Tracheal epithelial cell (primary cell): ENCODE measurements around the gene ANGPTL5. TPM values are rescaled to one million over a fixed set of nuclear protein-coding genes. Genes with fewer than 3 reads are reported as not detected.

ENCODE experiments used
- total RNA-seq: library from RNA; depleted of rRNA; stranded (reverse); fragments of >200 nt; gene quantifications from 2 replicates; pipeline ENCODE4 v1.2.1, GENCODE V29; 2014

Gene ANGPTL5
- total RNA-seq: not detected in 2 replicates

DNA sequence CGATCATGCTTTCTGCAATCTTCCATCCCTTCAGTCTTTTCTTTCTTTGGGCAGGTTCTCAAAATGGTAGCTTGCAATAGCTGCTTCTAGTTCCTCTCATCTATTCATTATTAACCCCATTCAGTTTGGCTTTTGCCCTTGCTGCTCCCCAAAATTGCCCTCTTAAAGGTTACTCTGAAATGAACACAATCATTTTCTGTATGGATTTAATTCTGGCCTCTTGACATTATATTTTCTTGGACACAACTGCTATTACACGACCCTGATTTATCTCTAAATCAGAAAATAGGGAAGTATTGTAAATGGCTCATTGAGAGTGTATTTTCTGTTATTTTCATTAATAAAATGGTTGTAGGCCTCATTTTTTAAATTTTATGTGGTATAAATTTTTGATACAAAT, at the start of gene ANGPTL5:
Gene ANGPTL5 (minus strand): TSS at position 101 of the 400 bp plus-strand sequence. CDS start 8,613 bp downstream, outside the sequence.

DNA sequence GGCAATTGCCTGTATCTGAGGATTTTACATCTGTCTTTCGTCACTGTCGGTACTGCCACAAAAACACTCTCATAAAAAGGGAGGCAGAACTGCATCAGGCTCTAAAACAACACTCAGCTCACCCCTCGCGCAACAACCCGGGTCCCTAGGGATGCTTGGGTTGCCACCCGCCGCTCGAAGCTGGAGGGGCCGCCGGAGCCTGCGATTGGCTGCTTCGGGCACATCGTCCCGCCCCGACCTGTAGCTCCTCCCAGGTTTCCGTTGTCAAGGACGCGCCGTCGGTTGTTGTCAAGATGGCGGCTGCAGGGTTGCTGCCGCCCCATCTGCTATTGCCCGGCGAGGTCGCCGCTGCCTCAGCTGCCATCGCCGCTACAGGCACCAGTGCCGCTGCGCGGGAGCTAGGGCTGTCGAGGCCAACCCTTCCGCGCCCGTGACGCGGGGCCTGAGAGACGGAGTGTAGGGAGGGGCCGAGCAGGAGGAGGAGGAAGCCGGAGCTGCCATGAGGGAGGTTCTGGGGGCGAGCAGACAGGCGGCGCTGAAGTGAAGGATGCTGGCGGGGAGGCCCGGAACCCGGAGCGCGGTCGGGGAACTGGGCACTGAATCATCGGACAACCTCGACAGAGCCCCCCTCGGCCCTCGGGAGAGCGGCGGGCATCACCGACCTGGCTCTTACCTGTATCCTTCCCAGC, 1.4 kb downstream of the ANGPTL5 start, which contains the start of gene CEP126:
Gene CEP126 (plus strand): TSS at position 273 of the 689 bp plus-strand sequence. CDS start 275 bp downstream, at position 548.

Other genes with a start within 250 kb of the ANGPTL5 start
- gene CEP126, start 1.5 kb downstream of the ANGPTL5 start, total RNA-seq: 0.24 and 1.1 TPM in 2 replicates
- 3.6 and 8.7 TPM in 2 replicates for gene CFAP300, start 130.9 kb upstream of the ANGPTL5 start, total RNA-seq
- gene YAP1, start 193.9 kb upstream of the ANGPTL5 start, total RNA-seq: 143 and 191 TPM in 2 replicates